NCI-H446 (cell line): ENCODE data around the gene NPR3.
"Not testable (repeated sequence)": the region's sequence is repeated elsewhere in the genome, so short reads cannot be mapped to it uniquely, and the experiment has no call there.

Experiments
- DNase-seq, 2 experiments: peaks; one replicate each; lab custom pipeline; 2025; lab: John Stamatoyannopoulos, UW

NPR3 gene

DNA sequence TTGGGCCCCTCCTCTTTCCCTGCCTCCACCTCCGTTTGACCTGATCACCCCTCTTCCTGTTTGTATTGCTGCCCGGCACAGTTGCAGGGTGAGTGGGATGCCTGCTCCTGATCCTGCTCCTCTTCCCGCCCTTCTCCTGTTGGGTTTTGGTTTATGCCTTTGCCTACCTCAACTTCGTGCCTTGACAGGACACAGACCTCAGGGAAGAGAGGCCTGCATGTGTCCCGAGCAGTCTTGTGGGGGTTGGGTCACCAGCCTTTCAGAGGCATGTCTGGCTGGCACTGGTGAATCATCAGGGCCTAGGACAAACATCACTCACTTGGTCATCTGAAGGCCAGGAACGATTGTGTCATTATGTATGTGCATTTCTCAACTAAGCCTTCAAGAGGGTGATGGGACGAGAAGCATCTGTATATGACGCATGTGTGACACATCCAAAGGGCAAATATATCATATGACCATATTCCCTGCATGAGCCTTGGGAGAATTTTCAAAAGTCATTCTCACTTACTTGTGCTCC is 56.9 kb downstream of the NPR3 start:
- DNase-seq, result no peak

DNA sequence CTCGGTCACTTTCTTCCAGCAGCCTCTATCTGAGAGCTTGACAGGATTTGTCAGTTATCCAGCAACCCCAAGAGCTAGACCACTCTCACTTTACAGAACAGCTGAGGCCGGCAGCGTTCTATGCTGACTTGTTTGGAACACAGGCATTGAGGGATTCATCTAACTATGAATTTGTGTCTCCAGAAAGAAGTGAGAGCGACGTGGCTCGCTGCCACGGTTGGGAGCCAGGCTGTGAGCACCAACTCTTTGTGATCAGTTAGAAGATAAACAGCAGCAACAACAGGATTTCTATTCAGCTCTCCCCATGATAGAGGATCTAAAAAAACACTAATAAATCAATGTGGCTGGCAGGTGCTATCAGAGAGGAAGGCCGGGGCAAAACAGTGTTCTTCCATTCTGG is 58.6 kb downstream of the NPR3 start:
- no peak for DNase-seq

DNA sequence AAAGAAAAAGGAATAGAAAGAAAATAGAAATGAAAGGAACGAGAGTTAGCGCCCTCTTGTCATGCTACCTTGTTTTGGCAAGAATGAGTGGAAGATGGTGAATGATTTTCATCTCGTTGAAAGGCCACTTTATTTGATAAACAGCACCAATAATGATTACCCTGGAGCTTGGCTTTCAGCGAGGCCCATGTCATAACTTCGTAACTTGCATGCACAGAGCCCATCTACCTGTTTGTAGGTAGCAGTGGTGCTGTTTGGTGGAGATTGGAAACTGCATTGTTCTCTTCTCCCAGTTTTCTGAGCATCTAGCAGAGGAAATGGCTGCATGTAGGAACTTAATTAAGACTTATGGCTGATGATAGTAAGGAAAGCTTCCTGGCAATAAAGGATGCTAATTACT is 59.3 kb downstream of the NPR3 start:
- no peak for DNase-seq

DNA sequence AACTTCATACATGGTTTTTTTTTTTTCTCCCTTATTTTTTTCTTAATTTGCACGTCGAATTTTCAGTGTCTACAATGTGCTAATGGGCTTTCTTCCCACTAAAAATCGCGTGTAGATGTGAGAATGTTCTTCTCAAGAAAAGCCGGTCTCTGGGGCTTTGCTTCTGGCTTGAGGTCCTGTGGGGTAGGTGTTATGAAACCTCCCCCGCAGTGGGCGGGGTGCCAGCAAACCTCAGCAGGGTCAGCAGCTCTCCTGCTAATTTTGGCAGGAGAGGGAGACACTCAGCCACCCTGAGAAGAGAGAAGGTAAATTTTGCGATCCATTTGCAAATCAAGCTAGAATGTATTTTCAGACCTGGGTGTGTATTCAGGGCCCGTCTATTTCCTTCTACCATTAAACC is 59.9 kb downstream of the NPR3 start:
- DNase-seq, result no peak

DNA sequence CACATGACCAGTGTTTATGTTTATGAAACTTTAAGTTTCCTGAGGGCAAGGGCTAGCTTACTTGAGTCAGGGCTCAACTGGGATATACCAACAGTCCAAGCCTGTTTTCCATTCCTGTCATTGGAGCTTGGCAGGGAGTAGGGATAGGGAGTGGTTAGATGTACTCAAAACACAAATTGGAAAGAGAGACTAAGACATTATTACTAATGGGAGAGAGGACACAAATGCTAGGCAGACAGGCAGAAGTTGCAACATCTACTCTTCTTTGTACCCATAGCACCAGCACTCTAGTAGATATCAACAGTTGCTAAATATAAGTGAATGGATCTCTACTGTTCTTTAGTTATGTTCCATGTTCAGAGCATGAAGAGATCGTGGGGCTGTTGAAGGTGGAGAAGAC is 62.8 kb downstream of the NPR3 start:
- no peak for DNase-seq

DNA sequence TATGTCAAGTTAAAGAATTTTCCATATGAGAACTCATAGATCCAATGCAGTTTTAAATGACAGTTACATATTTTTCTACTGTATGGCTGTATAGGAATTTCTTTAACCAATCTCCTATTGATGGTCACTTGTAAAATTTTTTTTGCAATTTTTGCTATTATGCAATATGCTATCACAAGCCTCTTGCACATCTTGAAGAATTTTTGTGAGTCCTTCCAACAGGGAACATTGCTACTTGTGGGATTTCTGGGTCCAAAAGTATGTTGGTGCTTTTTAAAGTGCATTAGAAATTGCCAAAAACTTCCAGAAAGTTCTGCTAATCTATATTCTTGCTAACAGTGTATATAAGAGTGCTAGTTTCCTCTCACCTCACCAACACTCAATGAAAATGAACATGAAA is 65.1 kb downstream of the NPR3 start:
- DNase-seq, result no peak

DNA sequence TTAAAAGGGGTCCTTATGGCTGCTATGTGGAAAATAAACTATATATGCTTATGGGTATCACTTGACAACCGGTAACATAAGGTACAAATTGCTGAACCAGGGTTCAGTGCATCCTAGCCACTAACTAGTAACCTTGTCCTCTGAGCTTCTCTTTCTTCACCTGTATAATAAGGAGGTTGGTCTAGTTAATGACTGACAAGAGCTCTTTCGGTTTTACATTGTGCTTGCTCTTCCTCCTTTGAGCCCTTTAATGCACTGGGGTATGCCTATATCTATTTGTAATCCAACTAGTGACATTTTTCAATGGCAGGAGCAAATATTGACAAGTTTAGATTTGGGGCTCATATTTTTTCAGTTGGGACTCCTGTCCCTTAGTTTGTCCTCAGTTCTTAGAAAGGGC is 66.1 kb downstream of the NPR3 start:
- no peak for DNase-seq

DNA sequence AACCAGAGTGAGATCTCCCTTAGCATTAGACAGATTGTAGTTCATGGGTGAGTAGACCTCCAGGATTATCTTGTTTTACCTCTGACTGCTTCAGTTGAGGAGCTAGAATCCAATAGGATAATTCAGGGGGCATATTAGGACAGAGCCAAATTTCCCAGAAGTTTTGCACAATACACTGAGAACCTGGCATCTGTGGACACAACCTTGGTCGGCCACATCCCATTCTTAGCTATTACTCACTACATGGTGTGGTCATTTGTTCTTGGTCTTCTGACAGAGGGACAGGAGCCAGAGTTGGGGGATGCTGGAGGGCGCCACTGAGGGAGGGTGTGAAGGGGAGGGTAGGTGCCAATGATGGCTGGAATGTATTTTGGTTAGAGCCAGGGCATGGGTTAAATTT is 66.6 kb downstream of the NPR3 start:
- DNase-seq, result no peak

DNA sequence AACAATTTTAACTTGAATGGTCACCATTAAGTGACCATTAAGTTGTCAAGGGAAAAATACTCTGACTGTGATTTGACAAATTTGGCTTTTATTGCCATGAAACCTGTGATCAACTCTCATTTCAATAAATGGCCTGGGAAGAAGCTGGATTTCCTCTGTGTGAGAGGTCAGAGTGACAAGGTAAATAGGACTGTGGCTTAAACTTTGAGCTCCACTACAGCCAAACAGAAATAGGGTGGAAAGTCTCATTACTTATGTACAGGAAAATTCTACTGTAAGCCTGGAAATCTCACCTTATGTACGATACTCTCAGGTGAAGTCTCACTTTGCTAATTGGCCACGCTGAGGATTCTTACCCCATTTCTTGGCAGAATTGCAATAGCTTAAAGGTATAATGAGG is 67.3 kb downstream of the NPR3 start:
- no peak for DNase-seq

DNA sequence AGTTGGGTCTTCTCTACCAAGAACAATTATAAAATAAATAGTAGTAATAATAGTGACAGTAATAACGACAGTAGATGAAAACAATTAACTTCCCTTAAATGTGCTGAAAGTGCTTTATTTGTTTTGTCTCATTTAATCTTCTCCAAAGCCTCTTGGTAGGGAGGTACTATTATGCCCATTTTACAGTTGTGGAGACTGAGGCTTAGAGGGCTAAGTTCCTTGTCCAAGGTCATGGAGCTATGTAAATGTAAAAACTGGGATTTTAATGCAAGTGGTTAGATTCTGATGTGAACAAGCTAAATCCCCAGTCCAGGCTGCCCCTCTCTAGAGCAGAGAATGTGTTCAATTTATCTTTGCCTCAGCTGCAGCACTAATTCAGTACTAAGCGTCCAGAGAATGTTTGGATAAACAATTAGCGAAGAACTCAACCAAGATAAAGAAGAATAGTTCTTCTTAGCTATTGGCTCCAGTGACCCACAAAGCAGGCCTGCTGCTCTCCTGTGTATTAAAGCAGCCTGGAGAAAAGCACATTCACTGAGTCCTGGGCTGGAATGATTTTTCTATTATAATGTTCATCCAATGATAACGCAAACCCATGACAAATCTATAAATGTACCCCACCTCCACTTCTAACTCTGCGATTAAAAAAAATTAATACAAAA is 68.8 kb downstream of the NPR3 start:
- DNase-seq, result no peak

DNA sequence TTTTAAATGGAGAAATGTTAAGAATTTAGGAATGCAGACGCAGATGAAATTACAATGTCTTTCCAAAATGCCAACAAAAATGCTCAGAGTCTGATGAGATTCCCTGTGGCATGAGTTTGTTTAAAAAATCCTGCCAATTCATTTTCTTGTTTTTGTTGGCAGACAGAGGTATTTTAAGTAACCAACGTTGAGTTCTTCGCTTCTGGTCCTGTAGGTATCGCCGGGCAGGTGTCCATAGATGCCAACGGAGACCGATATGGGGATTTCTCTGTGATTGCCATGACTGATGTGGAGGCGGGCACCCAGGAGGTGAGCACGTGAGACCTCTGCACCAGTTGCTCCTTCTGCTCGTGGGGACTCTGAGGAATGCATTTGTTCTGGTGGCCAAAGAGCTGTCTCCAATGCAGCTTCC is 69.4 kb downstream of the NPR3 start:
- DNase-seq, result no peak

DNA sequence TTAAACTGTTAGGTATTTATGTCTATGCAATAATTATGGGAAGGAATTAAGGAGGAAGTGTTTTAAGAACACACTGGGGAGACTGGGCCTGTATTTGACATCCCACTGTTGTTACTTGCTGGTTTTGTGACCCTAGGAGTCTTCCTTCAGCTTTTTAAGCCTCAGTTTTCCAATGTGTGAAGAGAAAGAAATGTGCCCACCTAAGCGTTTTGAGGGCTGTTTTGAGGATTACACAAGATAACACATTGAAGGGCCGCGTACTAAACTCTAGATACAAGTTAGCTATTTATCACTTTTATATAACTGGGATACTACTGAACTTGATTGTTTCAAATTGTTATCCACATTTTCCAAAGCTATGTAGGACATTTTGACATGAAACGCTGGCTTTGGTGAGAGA is 72.5 kb downstream of the NPR3 start:
- DNase-seq, result no peak

DNA sequence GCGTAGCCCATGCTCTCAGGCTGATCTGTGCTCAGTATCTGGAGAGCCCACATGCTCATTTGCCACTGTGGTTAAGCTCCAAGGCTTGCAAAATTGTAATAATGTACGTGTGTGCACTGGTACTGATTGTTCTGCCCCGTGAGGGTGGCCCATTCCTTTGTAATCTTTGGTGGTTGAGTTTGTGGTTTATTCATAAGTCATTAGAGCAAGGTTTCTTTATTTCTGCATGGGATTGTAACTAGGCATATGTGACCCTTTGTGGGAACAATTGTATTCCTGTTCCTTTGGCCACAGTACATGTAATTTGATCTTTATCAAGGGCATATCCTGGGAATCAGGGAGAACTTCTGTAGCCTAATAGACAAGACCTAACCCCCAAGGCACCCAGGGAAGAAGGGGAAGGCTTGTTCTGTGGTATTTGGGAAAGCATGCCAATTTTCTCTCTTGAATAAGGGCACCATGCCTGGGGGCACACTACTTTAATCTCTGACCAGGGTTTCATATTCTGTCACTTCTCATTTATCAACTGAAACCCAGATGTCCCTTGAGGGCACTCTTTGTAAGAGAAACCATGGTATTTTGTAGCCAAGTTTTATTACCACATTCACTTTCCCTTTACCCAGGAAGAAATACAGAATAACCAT is 74.6 kb downstream of the NPR3 start:
- no peak for DNase-seq

DNA sequence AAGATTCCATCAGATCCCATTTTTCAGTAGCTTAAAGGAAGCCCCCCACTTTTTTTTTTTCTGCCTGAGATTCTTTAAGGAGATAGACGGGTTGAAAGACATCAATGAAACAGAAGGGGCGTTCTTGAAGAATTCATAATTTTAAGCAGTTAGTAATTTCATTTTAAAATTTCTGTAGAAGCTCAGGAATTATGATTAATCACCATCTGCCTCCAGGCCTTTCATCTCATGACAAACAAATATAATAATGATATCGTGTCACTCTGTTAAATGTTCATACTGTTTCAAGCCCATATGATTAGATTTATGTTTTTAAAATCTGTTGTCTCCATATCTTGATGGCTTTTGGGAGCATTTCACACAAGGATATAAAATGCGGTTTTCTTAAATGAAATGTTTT is 75.2 kb downstream of the NPR3 start:
- DNase-seq, result no peak

DNA sequence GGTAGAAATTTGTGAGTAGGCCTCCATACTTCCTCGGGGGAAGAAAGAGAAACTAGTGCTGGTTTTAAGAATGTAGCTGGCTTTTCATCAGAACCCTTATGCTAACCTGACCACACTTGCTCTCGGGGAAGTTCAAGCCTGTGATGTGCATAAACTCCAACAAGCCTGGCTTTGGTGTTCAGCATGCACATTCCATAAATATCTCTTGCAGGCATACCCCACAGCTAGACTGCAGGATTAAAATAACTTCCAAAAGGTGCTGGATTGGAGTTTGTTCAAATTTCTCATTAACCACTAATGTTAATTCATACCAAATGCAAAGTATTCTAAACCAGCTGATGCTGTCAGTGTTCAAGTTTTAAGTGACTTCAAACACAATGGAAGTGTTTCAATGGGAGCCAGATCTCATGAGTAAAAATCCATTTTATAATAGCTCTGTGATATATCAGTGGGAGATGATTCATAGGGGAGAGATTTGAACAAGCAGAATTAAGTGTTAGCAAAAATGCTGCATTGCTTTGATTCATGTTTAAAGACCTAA is 79.4 kb downstream of the NPR3 start:
- no peak for DNase-seq

DNA sequence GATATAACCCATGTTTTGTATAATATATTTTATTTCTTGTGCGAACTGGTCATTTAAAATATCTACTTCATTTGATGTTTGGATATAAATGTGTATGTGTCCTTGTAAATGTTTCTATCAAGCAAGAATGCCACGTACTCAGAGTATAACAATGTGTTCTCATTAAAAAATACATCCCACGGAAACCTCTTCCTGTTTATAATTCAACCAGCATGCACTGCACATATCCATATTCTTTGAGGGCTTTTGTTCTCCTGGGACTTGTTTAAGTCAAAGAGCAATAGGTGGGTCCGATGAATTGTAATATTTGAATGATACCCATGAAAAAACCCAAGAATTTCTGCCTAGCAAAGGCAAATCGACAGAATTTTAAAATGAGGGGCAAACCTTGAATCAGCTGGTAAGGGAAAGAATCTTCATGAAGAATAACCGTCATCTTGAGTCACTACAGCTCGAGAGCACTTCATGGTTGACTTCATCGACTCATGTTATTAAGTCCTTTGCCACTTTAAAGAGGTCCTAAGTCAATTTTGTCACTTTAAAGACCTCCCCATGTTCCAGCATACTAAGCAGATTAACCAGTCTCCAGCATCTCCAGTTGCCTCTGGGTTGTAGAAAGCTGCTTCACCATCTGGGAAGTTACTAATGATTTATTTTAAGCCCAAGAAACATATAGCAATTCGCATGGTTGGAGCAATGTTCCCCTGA is 80.6 kb downstream of the NPR3 start:
- no peak for DNase-seq

DNA sequence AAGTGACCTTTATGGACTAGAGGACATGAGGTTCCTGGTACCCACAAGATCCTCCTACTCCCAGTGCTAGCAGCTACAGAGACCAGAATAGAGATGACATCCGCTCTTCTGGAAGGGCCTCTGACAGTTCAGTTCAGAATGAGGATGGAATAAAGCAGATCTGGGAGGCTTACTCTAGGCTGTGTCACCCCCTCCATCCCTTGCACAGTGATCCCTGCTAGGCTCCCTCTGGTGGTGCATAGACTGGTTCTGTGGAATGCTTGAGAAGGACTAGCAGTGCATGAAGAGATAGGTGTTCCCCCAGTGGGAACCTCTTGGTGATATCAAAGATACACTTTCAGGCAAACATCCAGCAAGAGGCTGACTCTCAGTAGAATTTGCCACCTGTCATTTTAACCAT is 83.0 kb downstream of the NPR3 start:
- no peak for DNase-seq

DNA sequence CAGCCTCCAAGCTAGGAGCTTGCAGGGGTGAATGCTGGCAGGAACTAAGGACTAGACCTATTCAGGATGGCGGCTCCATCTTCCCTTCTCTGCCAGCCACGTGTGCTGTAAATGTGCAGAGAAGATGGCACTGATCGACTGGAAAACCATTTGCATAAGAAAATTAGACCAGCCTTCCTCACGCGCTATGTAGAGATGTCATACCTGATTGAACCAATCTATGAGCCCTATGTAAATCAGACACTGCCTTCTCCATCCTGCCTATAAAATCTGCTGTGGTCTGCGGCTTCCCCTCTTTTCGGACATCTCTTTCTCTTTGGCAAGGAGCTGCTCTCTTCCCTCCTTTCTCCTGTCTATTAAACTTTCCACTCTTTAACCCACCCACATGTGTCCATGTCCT is 91.6 kb downstream of the NPR3 start:
- no peak for DNase-seq

DNA sequence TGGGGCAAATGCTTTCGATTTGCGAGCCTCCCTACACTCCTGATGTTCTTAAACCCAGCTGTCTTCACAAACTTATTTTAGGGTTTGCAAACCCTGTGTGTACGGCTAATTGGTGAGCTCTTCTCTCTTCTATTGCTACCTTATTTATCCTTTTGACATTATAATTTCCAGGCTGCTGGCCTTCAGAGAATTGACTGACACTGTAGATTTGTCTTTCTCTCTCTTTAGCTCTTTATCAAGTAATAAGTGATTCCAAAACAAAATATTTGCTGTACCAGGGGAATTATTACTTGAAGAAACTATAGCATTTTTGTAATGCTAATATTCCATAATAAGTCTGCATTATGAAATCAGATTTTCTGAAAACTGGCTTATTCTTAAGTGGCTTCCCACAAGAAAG is 92.5 kb downstream of the NPR3 start:
- no peak for DNase-seq

DNA sequence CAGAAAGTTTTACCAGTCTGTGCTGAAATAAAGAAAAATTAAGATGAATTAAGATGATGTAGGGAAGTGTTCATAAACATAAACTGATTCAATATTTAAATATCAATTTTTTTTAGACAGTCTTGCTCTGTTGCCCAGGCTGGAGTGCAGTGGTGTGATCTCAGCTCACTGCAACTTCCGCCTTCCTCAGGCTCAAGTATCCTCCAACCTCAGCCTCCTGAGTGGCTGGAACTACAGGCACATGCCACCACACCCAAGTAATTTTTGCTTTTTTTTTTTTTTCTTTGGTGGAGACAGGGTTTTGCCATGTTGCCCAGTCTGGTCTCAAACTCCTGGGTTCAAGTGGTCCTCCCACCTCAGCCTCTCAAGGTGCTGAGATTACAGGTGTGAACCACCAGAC is 94.3 kb downstream of the NPR3 start:
- DNase-seq, result not testable (repeated sequence)

DNA sequence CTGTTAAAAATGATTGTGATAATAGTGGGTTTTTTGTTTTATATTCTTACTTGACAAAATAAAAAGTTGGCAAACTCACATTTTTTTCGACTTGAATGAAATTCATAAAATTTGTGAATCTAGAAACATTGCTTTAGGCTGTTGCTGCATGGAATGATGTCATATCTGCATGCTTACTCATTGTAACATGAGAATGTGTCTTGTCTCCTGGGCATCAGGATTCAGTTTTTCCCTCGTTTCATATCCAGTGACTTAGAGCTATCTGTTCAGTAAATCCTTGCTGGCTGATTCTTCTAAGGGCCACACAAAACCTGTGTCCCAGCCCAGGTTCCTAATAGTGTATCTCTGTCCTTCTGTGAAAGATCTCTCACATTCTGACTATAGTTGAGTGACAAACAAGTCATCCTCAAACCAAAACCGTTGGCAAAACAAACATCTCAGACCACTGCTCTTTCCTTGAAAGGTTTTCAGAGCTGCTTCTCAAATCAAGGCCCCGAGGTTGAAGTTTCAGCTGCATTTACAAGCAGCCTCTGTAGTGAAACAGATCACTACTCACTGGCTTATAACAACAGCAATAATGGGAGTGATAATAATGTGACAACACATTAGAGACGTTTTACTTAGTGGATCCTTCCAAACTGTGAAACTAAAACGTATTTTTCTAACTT is 95.0 kb downstream of the NPR3 start:
- no peak for DNase-seq

DNA sequence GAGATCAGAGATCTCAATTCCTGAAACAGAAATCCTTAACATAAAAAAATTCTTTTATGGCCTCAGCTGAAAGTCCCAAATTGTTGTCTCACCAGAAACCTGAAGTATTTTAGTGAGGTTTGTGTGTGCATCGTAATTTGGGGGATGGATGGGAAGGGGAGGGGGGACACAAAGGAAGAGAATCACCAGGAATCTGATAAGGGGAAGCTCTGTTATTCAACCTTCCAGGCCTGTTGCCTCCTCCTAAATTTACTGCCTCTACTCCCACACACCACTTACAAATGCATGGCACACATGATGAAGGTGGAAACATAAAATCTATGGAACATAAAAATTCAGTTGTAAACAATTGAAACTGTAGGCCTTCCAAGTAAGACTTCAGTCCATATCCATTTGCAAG is 97.7 kb downstream of the NPR3 start:
- no peak for DNase-seq

DNA sequence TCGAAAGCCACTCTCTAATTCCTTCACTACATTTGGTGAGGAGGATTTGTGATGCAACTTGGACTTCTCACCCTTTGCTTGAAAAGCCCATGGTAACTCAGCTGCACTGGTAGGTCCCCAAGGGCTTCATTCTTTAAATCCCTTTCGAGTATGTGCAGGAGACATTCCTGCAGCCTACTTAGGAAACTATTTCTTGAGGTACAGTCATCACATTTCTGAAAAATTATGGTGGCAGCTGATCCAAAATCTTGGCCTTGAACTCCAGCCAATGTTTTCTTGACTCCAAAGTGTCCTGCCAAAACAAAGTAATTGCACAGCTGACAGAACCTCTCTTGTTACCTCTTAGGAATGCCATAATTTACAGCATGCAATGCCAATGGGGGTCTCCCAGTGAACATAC is 99.7 kb downstream of the NPR3 start:
- DNase-seq, result no peak
